Loucy (cell line): ENCODE results near the gene CRISP3.

Experiments used
- H2AFZ ChIP-seq: fragments of 200-600 bp; sonication (generic); 2 replicates; pipeline ENCODE4 v1.6.0; 2016; ENCODE audit warnings: antibody characterized with exemption, mild to moderate bottlenecking, low read length, moderate library complexity
- H3F3A ChIP-seq: fragments of 200-600 bp; 2 replicates; pipeline ENCODE4 v1.6.0; 2016; ENCODE audit warnings: antibody characterized with exemption, low read depth, mild to moderate bottlenecking
- H3K27me3 ChIP-seq: fragments of 200-600 bp; sonication (generic); 2 replicates; pipeline ENCODE4 v1.6.1; 2014; ENCODE audit warnings: low read length, mild to moderate bottlenecking; ENCODE audit not compliant: insufficient read depth, poor library complexity, severe bottlenecking
- H3K36me3 ChIP-seq: fragments of 200-600 bp; sonication (generic); 2 replicates; pipeline ENCODE4 v1.6.1; 2016; ENCODE audit warnings: low read length; ENCODE audit not compliant: insufficient read depth
- H3K4me1 ChIP-seq: fragments of 200-600 bp; sonication (generic); 2 replicates; pipeline ENCODE4 v1.5.1; 2014; ENCODE audit warnings: low read length, mild to moderate bottlenecking; ENCODE audit not compliant: insufficient read depth, poor library complexity, severe bottlenecking
- H3K4me2 ChIP-seq: fragments of 200-600 bp; sonication (generic); 2 replicates; pipeline ENCODE4 v1.6.0; 2014; ENCODE audit warnings: antibody characterized with exemption, low read length, low read depth, mild to moderate bottlenecking; ENCODE audit not compliant: poor library complexity, severe bottlenecking
- H3K4me3 ChIP-seq: fragments of 200-600 bp; sonication (generic); 2 replicates; pipeline ENCODE4 v1.5.1; 2014; ENCODE audit warnings: low read length, mild to moderate bottlenecking, mixed read lengths; ENCODE audit not compliant: poor library complexity, severe bottlenecking
- H3K79me2 ChIP-seq: fragments of 200-600 bp; sonication (generic); 2 replicates; pipeline ENCODE4 v1.6.1; 2014; ENCODE audit warnings: low read length; ENCODE audit not compliant: insufficient read depth
- H3K9ac ChIP-seq: fragments of 200-600 bp; sonication (generic); 2 replicates; pipeline ENCODE4 v1.6.0; 2014; ENCODE audit warnings: mild to moderate bottlenecking, low read depth, low read length, moderate library complexity; ENCODE audit not compliant: poor library complexity, severe bottlenecking
- H3K9me2 ChIP-seq: fragments of 200-600 bp; sonication (generic); replicated peaks from 2 replicates; pipeline ENCODE4 v1.6.1; 2016; ENCODE audit warnings: low read depth, low read length, mixed read lengths
- H3K9me3 ChIP-seq: fragments of 200-600 bp; sonication (generic); 2 replicates; pipeline ENCODE4 v1.6.1; 2014; ENCODE audit warnings: mild to moderate bottlenecking, antibody characterized with exemption, low read length, low read depth; ENCODE audit not compliant: insufficient read depth
- H4K20me1 ChIP-seq: fragments of 200-600 bp; sonication (generic); 2 replicates; pipeline ENCODE4 v1.6.0; 2014; ENCODE audit warnings: antibody characterized with exemption, low read length, mild to moderate bottlenecking; ENCODE audit not compliant: insufficient read depth, poor library complexity, severe bottlenecking
- EZH2phosphoT487 ChIP-seq: fragments of 200-600 bp; IDR thresholded peaks from 2 replicates; pipeline ENCODE4 v1.6.1; 2018; ENCODE audit warnings: antibody characterized with exemption, mild to moderate bottlenecking, moderate library complexity, borderline replicate concordance
- TF ChIP-seq, protein P1 (sequence below): fragments of 200-600 bp; sonication (generic); conservative IDR thresholded peaks from 2 replicates; pipeline ENCODE4 v1.5.1; 2014; ENCODE audit warnings: mild to moderate bottlenecking, antibody characterized with exemption, low read length

Gene CRISP3

DNA sequence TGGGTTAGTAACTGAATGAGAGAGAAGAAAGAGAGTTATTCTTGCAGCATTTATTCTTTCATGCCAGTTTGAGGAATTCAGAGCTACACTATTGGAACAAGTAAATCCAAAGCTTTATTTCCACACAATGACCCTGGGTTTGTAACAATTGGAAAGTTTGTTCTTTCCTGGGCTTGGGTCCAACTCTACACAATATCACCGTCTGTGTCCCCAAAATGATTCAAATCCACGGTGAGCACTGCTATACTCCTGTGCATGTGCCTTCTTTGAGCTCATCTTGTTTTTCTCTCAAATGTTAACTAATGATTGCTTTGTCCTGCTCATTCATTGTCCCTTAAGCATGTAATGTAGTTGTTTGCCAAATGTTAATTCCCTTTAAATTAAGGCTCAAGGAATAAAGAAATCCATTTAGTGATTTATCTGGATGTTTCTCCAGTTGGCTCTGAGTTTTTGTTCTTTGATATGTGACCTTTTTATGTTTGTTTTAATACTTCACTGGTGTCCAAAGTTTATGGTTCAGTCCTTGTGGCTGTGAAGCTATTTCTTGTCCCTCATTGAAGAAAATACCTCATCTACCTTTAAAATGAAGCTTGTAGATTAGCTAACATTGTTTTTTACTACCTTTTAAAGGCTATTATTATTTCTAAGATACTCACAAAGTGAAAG is 20.5 kb upstream of the CRISP3 start:
- Histone ChIP-seq H3K4me2 (no peak overlapping the region), H3K9me3 (no peaks in the 10 kb centered on the region), H4K20me1 (no peaks in the 10 kb centered on the region), H3K79me2 (no peaks in the 10 kb centered on the region), H3K9me2 (0 out of 2 replicates have a peak, but pooled peaks cover 4% of the 10 kb centered on the region), H3F3A (no peaks in the 10 kb centered on the region), H2AFZ (no peak overlapping the region), H3K4me1 (no peaks in the 10 kb centered on the region), H3K4me3 (no peak overlapping the region), H3K9ac (no peak overlapping the region), H3K36me3 (no peaks in the 10 kb centered on the region), H3K27me3 (no peaks in the 10 kb centered on the region)
- no peak for TF ChIP-seq EZH2phosphoT487
- TF ChIP-seq, protein P1, sequence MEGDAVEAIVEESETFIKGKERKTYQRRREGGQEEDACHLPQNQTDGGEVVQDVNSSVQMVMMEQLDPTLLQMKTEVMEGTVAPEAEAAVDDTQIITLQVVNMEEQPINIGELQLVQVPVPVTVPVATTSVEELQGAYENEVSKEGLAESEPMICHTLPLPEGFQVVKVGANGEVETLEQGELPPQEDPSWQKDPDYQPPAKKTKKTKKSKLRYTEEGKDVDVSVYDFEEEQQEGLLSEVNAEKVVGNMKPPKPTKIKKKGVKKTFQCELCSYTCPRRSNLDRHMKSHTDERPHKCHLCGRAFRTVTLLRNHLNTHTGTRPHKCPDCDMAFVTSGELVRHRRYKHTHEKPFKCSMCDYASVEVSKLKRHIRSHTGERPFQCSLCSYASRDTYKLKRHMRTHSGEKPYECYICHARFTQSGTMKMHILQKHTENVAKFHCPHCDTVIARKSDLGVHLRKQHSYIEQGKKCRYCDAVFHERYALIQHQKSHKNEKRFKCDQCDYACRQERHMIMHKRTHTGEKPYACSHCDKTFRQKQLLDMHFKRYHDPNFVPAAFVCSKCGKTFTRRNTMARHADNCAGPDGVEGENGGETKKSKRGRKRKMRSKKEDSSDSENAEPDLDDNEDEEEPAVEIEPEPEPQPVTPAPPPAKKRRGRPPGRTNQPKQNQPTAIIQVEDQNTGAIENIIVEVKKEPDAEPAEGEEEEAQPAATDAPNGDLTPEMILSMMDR, result no peak

DNA sequence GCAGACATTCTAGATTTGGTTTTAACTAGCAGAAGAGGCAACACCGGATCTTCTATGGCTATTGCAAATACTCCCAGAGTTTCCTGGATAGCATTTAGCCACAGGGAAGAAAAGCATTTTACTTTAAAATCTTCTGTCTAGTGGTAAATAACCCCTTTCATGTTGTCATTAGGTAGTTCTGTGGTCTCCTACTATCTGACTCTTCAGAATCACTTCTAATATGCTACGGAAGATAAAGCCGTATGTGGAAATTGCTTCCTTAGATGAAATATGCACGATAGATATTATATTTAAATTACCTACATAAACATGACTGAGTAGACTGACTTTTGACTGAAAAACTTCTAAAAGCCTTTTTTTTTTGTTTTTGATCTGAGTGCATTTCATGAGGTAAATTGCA is 759 bp downstream of the CRISP3 start:
- TF ChIP-seq, protein P1, result no peak
- Histone ChIP-seq H3K4me2 (no peak overlapping the region), H2AFZ (no peak overlapping the region), H3K9ac (no peak overlapping the region), H3K9me2 (no peaks in the 10 kb centered on the region), H3K27me3 (no peaks in the 10 kb centered on the region), H3K79me2 (no peaks in the 10 kb centered on the region), H4K20me1 (no peaks in the 10 kb centered on the region), H3K4me1 (no peaks in the 10 kb centered on the region), H3K9me3 (no peaks in the 10 kb centered on the region), H3K4me3 (no peak overlapping the region), H3K36me3 (no peaks in the 10 kb centered on the region), H3F3A (no peaks in the 10 kb centered on the region)

DNA sequence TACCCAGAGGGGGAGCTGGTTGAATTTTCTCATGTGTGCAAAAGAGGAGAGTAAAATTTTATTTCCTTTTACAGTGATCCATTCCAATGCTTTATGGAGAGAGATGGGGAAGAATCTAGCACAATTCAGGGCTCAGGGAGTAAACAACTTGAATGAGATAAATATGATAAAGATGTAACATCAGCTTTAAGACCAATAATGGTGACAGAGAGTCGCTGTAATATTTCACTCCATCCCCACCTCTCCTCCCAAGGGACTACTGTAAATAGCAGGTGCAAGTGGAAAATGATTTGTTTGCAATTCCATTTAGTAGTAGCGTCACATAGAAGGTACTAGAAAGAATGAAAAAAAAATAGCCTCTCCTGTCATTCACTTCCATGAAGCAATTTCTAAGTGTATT is 4.8 kb downstream of the CRISP3 start:
- H4K20me1 ChIP-seq, result no peaks in the 10 kb centered on the region
- no peak overlapping the region for H3K4me3 ChIP-seq
- H3K36me3 ChIP-seq, result no peaks in the 10 kb centered on the region
- H3K4me2 ChIP-seq, result no peak overlapping the region
- no peak overlapping the region for H2AFZ ChIP-seq
- H3K27me3 ChIP-seq, result no peaks in the 10 kb centered on the region
- H3K9me2 ChIP-seq, result no peaks in the 10 kb centered on the region
- H3K9ac ChIP-seq, result no peak overlapping the region
- H3K9me3 ChIP-seq, result no peaks in the 10 kb centered on the region
- H3K4me1 ChIP-seq, result no peaks in the 10 kb centered on the region
- H3K79me2 ChIP-seq, result no peaks in the 10 kb centered on the region
- no peaks in the 10 kb centered on the region for H3F3A ChIP-seq
- no peak for TF ChIP-seq EZH2phosphoT487
- TF ChIP-seq, protein P1, result no peak
